DND-41 (cell line): ENCODE data around the gene CUL3.

Source experiments
- ATAC-seq: fragments of 200-7000 bp; cut with Tn5 transposase; 3 replicates; pipeline ENCODE4 v1.9.1; 2021; ENCODE audit warnings: low read depth; ENCODE audit not compliant: insufficient read depth
- DNase-seq: peaks from one replicate; pipeline ENCODE4 v3.0.0-alpha.2; 2020
- H2AFZ ChIP-seq: 2 replicates; pipeline ENCODE4 v1.6.0; 2012; ENCODE audit warnings: low read depth, low read length
- H3K27ac ChIP-seq: 2 replicates; pipeline ENCODE4 v1.5.1; 2012; ENCODE audit warnings: low read length, inconsistent platforms
- H3K27me3 ChIP-seq: fragments of 200-600 bp; sonication (generic); 2 replicates; pipeline ENCODE4 v1.6.0; 2012; ENCODE audit warnings: low read length, mild to moderate bottlenecking, inconsistent platforms; ENCODE audit not compliant: insufficient read depth, poor library complexity
- H3K36me3 ChIP-seq: 2 replicates; pipeline ENCODE4 v1.5.1; 2012; ENCODE audit warnings: low read length, inconsistent platforms; ENCODE audit not compliant: insufficient read depth
- H3K4me1 ChIP-seq: 2 replicates; pipeline ENCODE4 v1.5.1; 2012; ENCODE audit warnings: mild to moderate bottlenecking, low read length; ENCODE audit not compliant: insufficient read depth
- H3K4me2 ChIP-seq: 2 replicates; pipeline ENCODE4 v1.6.0; 2012; ENCODE audit warnings: mild to moderate bottlenecking, moderate library complexity, low read length, inconsistent platforms; ENCODE audit not compliant: insufficient read depth
- H3K4me3 ChIP-seq, 2 experiments: fragments of 200-600 bp in 1 of 2; shearing (Covaris generic) in 1 of 2; 2 replicates each; pipeline ENCODE4 v1.5.1; 2012 to 2016; ENCODE audit warnings: inconsistent platforms in 2 of 2, low read length in 2 of 2, mild to moderate bottlenecking in 2 of 2, low read depth in 1 of 2, moderate library complexity in 1 of 2
- H3K79me2 ChIP-seq: 2 replicates; pipeline ENCODE4 v1.6.0; 2012; ENCODE audit warnings: low read length, inconsistent platforms; ENCODE audit not compliant: insufficient read depth
- H3K9ac ChIP-seq: 2 replicates; pipeline ENCODE4 v1.6.0; 2012; ENCODE audit warnings: low read depth, mild to moderate bottlenecking, inconsistent platforms, low read length, moderate library complexity
- H3K9me3 ChIP-seq: 2 replicates; pipeline ENCODE4 v1.5.1; 2012; ENCODE audit warnings: low read length, moderate library complexity, mild to moderate bottlenecking, inconsistent platforms; ENCODE audit not compliant: insufficient read depth, severe bottlenecking
- H4K20me1 ChIP-seq: 2 replicates; pipeline ENCODE4 v1.6.0; 2012; ENCODE audit warnings: low read length; ENCODE audit not compliant: insufficient read depth
- CTCF ChIP-seq: IDR thresholded peaks from 2 replicates; pipeline ENCODE4 v1.5.1; 2012; ENCODE audit warnings: borderline replicate concordance, low read length, moderate library complexity, mild to moderate bottlenecking; ENCODE audit not compliant: poor library complexity, severe bottlenecking; ENCODE audit errors: extremely low read depth
- EZH2 ChIP-seq: IDR thresholded peaks from 3 replicates; pipeline ENCODE4 v1.6.1; 2012; ENCODE audit warnings: borderline replicate concordance, low read depth, mild to moderate bottlenecking, moderate library complexity, low read length, inconsistent platforms; ENCODE audit not compliant: severe bottlenecking

Gene CUL3

DNA sequence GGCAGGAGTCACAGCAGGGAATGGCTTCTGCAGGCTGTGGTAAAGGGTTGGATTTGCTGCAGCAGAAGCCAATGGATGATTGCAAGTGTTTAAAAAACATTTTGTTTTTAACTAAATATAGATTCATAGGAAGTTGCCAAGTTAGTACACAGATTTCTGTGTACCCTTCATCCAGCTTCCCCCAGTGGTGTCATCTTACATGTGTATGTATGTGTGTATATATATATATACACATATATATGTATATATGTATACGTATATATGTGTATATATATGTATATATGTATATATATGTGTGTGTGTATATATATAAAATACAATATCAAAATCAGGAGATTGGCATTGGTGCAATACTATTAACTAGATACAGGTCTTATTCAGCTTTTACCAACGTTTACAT, 164.1 kb downstream of the CUL3 start:
- Histone ChIP-seq H4K20me1 (no peaks in the 10 kb centered on the region), H3K9ac (no peak overlapping the region), H3K4me1 (no peaks in the 10 kb centered on the region), H3K36me3 (no peaks in the 10 kb centered on the region), H3K79me2 (no peaks in the 10 kb centered on the region), H3K4me2 (no peak overlapping the region), H2AFZ (no peak overlapping the region), H3K27ac (no peak overlapping the region), H3K27me3 (no peaks in the 10 kb centered on the region), H3K4me3 (no peak overlapping the region), H3K9me3 (no peaks in the 10 kb centered on the region)
- no peak for TF ChIP-seq EZH2
- no peak for TF ChIP-seq CTCF
- DNase-seq (no peak), ATAC-seq (no peak)
